ENCODE results near the gene TMEM184A.

GRCh38 chr7:1503816-1504775, 51.9 kb downstream of the TMEM184A start, which contains the start of gene INTS1:
- TF ChIP-seq POLR2AphosphoS5 (IDR thresholded peaks at IDR 0.05; ENCODE audit: borderline replicate concordance, low read depth, low read length) (peak; percentile 82), EZH2 (IDR thresholded peaks at IDR 0.05) (no peak), FOXP2 (optimal IDR thresholded peaks at IDR 0.05; ENCODE audit: control extremely low read depth, extremely low read length, insufficient read depth) (peak; percentile 64)

All from SK-N-MC (cell line).